H1 (cell line): Measurements from ENCODE around the gene ASF1B. TPM values are rescaled to one million over a fixed set of nuclear protein-coding genes. Genes with fewer than 3 reads are reported as not detected.

ENCODE experiments used
- CREB1 ChIP-seq: IDR thresholded peaks from 2 replicates; pipeline ENCODE4 v1.6.1; 2012; ENCODE audit warnings: inconsistent platforms
- HDAC6 ChIP-seq: IDR thresholded peaks from one replicate; pipeline ENCODE4 v1.7.1; 2012; ENCODE audit warnings: low read depth, mild to moderate bottlenecking, inconsistent platforms, low read length, moderate library complexity
- JUN ChIP-seq: IDR thresholded peaks from 2 replicates; pipeline ENCODE4 v1.6.1; 2011; ENCODE audit warnings: low read depth, mild to moderate bottlenecking, improper control_type of control experiment, low read length
- polyA plus RNA-seq, 7 experiments: library from polyadenylated mRNA; depleted of rRNA in 3 of 7; stranded (reverse) in 5 of 7; unstranded in 2 of 7; fragments of >200 nt in 5 of 7; fragments of 200-250 nt in 2 of 7; gene quantifications; 1 replicate in 5 of 7; 2 replicates in 1 of 7; 4 replicates in 1 of 7; pipeline versions ENCODE4 v1.2.1 to v1.2.3, GENCODE V29; 2011 to 2013; ENCODE audit warnings: missing spikeins in 2 of 7, mixed read lengths in 2 of 7
- total RNA-seq: library from RNA; stranded (reverse); fragmentation: NEBNext Ultra II Directional; extraction: Animal tissue kit (Norgen Biotek cat#: 25700); gene quantifications from 2 replicates; pipeline ENCODE4 v1.2.1, GENCODE V29; 2021
- TF ChIP-seq, protein P1 (sequence below), 3 experiments: IDR thresholded peaks; 1 replicate in 2 of 3; 2 replicates in 1 of 3; pipeline versions ENCODE4 v1.5.1 to v1.6.1; 2011; ENCODE audit warnings: low read length in 3 of 3, mild to moderate bottlenecking in 3 of 3, inconsistent platforms in 2 of 3, low read depth in 1 of 3, moderate library complexity in 1 of 3; ENCODE audit not compliant: insufficient read depth in 1 of 3; ENCODE audit errors: control extremely low read depth in 1 of 3

Gene ASF1B
- total and polyA plus RNA-seq, 2 of the 8 experiments (the other 6 are each of a cell fraction or from before 2014, with no cell fraction given), result 32.6 to 59.2 TPM

DNA sequence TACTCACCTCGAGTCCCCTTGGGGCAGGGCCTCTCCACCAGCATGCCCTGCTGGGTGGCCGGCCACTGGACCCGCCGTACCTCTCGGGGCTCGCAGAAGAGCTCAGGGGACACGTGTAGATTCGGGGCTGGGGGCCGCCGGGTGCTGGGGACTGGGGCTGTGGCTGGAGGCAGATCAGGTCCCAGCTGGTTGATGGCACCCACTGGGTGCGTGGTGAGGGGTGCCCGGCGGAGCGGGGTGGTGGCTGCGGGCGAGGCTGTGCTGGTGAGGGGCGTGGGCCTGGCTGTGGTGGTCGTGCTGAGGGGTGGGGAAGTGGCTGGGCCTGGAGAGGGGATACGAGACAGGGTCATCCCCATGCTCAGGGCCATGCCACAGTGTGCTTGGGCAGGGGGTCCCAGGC lies 24.9 kb upstream of the ASF1B start (continued):
- TF ChIP-seq, protein P1, sequence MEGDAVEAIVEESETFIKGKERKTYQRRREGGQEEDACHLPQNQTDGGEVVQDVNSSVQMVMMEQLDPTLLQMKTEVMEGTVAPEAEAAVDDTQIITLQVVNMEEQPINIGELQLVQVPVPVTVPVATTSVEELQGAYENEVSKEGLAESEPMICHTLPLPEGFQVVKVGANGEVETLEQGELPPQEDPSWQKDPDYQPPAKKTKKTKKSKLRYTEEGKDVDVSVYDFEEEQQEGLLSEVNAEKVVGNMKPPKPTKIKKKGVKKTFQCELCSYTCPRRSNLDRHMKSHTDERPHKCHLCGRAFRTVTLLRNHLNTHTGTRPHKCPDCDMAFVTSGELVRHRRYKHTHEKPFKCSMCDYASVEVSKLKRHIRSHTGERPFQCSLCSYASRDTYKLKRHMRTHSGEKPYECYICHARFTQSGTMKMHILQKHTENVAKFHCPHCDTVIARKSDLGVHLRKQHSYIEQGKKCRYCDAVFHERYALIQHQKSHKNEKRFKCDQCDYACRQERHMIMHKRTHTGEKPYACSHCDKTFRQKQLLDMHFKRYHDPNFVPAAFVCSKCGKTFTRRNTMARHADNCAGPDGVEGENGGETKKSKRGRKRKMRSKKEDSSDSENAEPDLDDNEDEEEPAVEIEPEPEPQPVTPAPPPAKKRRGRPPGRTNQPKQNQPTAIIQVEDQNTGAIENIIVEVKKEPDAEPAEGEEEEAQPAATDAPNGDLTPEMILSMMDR (IDR thresholded peaks at IDR 0.05; ENCODE audit: control extremely low read depth in 1 of 3, insufficient read depth in 1 of 3, low read depth in 1 of 3, low read length in 3 of 3), result no peak
- TF ChIP-seq HDAC6, result no peak
- no peak for TF ChIP-seq CREB1
- TF ChIP-seq JUN, result no peak
